ENCODE data around the gene PSEN1. TPM values are rescaled to one million over a fixed set of nuclear protein-coding genes. Genes with fewer than 3 reads are reported as not detected.
"Not testable (repeated sequence)": the region's sequence is repeated elsewhere in the genome, so short reads cannot be mapped to it uniquely, and the experiment has no call there.

Gene PSEN1
- total RNA-seq, 1 experiment from 2014 or later: 68.3 TPM

DNA sequence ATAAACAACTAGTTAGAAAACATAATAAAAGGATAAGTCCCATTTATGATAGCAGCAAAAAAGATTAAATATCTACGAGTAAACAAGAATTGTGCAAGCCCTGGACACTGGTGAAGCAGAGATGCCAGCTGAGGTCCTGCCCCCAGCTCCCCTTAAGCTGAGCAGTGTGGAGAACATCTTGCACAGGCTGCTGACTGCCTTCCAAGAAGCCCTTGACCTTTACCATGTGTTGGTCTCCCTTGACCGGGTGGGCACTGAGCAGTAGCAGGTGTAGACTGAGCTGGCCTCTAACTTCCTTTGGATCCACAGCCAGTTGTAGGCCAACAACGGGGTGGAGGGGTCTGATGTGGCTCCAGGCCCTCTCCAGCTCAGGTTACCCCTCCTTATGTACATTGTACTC lies 53.3 kb downstream of the PSEN1 start:
- Mint-ChIP-seq H3K4me3 (ENCODE audit: low read depth, unreplicated experiment) (no peak overlapping the region), H3K4me1 (ENCODE audit: low read depth, unreplicated experiment) (no peaks in the 10 kb centered on the region), H3K27me3 (ENCODE audit: unreplicated experiment) (no peaks in the 10 kb centered on the region), H3K36me3 (ENCODE audit: insufficient read depth, unreplicated experiment) (peaks cover 45% of the 10 kb centered on the region), H3K27ac (ENCODE audit: unreplicated experiment) (no peak overlapping the region), H3K9me3 (ENCODE audit: low read depth, unreplicated experiment) (no peaks in the 10 kb centered on the region)
- CTCF ChIA-PET: no interaction called here
- intact Hi-C loops (cut with micrococcal nuclease; ENCODE audit: unreplicated experiment): no loop called here
- DNase-seq: no peak
- no TSS peak for BruUV-seq (replicated peaks)
- no peak for TF ChIP-seq CTCF (IDR thresholded peaks at IDR 0.05; ENCODE audit: unreplicated experiment)

GRCh38 chr14:73191441-73191840 lies 55.1 kb downstream of the PSEN1 start:
- H3K36me3 Mint-ChIP-seq (ENCODE audit: insufficient read depth, unreplicated experiment): peaks cover 45% of the 10 kb centered on the region
- CTCF ChIA-PET: interaction anchor here (0.6 kb wide), 1 partner anchor 38 kb away, joined by 3 read pairs; no protein-coding TSS in a partner anchor

GRCh38 chr14:73194306-73194705 lies 58.0 kb downstream of the PSEN1 start:
- H3K4me3 Mint-ChIP-seq (ENCODE audit: low read depth, unreplicated experiment); CTCF ChIA-PET; H3K9me3 Mint-ChIP-seq (ENCODE audit: low read depth, unreplicated experiment); DNase-seq; intact Hi-C loops (cut with micrococcal nuclease; ENCODE audit: unreplicated experiment); H3K4me1 Mint-ChIP-seq (ENCODE audit: low read depth, unreplicated experiment); BruUV-seq (replicated peaks); H3K27me3 Mint-ChIP-seq (ENCODE audit: unreplicated experiment); H3K27ac Mint-ChIP-seq (ENCODE audit: unreplicated experiment): not testable (repeated sequence)
- H3K36me3 Mint-ChIP-seq (ENCODE audit: insufficient read depth, unreplicated experiment): peaks cover 39% of the 10 kb centered on the region

More at GRCh38 chr14:73191441-73191840, 55.1 kb downstream of the PSEN1 start:
- BruUV-seq (replicated peaks): no TSS peak
- no peak for TF ChIP-seq CTCF (IDR thresholded peaks at IDR 0.05; ENCODE audit: unreplicated experiment)
- intact Hi-C loops (cut with micrococcal nuclease; ENCODE audit: unreplicated experiment): no loop called here
- H3K4me3 Mint-ChIP-seq (ENCODE audit: low read depth, unreplicated experiment): no peak overlapping the region
- no peak overlapping the region for H3K27ac Mint-ChIP-seq (ENCODE audit: unreplicated experiment)
- DNase-seq: no peak
- H3K4me1 Mint-ChIP-seq (ENCODE audit: low read depth, unreplicated experiment): no peaks in the 10 kb centered on the region
- H3K9me3 Mint-ChIP-seq (ENCODE audit: low read depth, unreplicated experiment): no peaks in the 10 kb centered on the region
- H3K27me3 Mint-ChIP-seq (ENCODE audit: unreplicated experiment): no peaks in the 10 kb centered on the region

- BruUV-seq (replicated peaks): no TSS peak
- H3K4me3 Mint-ChIP-seq (ENCODE audit: low read depth, unreplicated experiment): no peak overlapping the region
- CTCF ChIA-PET: no interaction called here
- no peak for TF ChIP-seq CTCF (IDR thresholded peaks at IDR 0.05; ENCODE audit: unreplicated experiment)
- no peaks in the 10 kb centered on the region for H3K9me3 Mint-ChIP-seq (ENCODE audit: low read depth, unreplicated experiment)
- no peak overlapping the region for H3K27ac Mint-ChIP-seq (ENCODE audit: unreplicated experiment)
- H3K27me3 Mint-ChIP-seq (ENCODE audit: unreplicated experiment): no peaks in the 10 kb centered on the region
- H3K4me1 Mint-ChIP-seq (ENCODE audit: low read depth, unreplicated experiment): no peaks in the 10 kb centered on the region
- intact Hi-C loops (cut with micrococcal nuclease; ENCODE audit: unreplicated experiment): no loop called here
- no peak for DNase-seq
- peaks cover 30% of the 10 kb centered on the region for H3K36me3 Mint-ChIP-seq (ENCODE audit: insufficient read depth, unreplicated experiment)
Observed at GRCh38 chr14:73198253-73198652, 61.9 kb downstream of the PSEN1 start.

GRCh38 chr14:73203527-73203926 lies 67.2 kb downstream of the PSEN1 start:
- Mint-ChIP-seq H3K27ac (ENCODE audit: unreplicated experiment) (no peak overlapping the region), H3K4me1 (ENCODE audit: low read depth, unreplicated experiment) (no peaks in the 10 kb centered on the region), H3K9me3 (ENCODE audit: low read depth, unreplicated experiment) (no peaks in the 10 kb centered on the region), H3K36me3 (ENCODE audit: insufficient read depth, unreplicated experiment) (peaks cover 25% of the 10 kb centered on the region), H3K4me3 (ENCODE audit: low read depth, unreplicated experiment) (no peak overlapping the region), H3K27me3 (ENCODE audit: unreplicated experiment) (no peaks in the 10 kb centered on the region)
- intact Hi-C loops (cut with micrococcal nuclease; ENCODE audit: unreplicated experiment): no loop called here
- no peak for DNase-seq
- TF ChIP-seq CTCF (IDR thresholded peaks at IDR 0.05; ENCODE audit: unreplicated experiment): no peak
- BruUV-seq (replicated peaks): no TSS peak
- CTCF ChIA-PET: no interaction called here

Data from Calu3 (cell line).